ENCODE data around the gene LHFPL3.
"Not testable (repeated sequence)": the region's sequence is repeated elsewhere in the genome, so short reads cannot be mapped to it uniquely, and the experiment has no call there.

The LHFPL3 gene

DNA sequence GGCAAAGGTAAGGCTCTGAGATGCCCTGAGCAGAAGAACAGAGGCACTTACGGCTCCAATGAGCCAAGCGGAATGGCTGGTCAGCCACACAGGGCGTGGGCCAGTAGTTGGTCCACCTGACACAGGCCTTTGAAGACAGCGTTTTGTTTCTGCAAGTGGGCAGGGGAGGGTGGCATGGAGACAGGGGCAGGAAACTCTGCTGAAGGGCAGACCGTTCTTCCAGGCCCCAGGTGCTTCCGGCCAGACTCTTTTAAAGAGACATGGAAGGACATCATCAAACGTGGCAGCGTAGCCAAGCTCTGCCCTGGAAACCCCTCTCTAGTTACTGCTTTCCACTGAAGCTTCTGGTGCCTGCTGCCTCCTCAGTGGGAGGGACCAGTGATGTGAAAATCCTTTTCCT lies 608.1 kb downstream of the LHFPL3 start:
- DNase-seq (ENCODE audit: low spot score): no peak

DNA sequence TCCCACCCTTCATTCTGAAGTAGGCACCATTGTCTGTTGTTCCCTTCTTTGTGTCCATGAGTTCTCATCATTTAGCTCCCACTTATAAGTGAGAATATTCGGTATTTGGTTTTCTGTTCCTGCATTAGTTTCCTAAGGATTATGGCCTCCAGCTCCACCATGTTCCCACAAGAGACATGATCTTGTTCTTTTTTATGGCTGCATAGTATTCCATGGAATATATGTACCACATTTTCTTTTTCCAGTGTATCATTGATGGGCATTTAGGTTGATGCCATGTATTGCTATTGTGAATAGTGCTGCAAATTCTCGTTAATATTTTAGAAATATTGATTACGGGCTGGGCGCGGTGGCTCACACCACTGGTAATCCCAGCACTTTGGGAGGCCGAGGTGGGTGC lies 609.1 kb downstream of the LHFPL3 start:
- not testable (repeated sequence) for DNase-seq (ENCODE audit: low spot score)

DNA sequence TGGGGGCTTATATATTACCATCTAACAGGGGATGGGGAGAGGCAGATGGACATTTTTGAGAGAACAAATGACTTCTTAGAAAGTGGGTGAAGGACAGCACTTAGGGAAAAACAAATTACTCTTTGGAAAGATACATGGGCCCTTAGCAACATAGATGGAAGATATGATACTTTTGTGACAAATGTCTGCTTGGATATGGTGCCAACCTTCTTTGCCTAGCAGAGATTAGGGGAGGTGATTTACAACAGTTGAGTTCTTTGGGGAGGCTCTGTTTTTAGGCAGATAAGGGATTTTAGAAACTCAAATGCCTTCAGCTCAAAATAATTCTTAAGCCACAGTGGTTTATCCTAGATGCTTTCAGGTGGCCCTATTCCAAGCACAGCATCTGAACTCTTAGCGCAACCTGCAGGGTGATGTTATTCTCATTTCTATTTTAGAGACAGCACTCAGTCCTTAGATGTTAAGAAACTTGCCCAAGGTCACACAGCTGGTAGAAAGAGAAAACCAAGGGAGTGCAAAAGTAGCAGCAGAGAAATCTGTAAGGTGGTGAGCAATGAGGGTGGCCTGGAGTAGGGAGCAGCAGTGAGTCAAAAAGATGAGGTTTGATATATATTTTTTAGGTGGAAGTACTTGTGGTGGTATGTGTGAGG lies 610.5 kb downstream of the LHFPL3 start:
- no peak for DNase-seq (ENCODE audit: low spot score)

DNA sequence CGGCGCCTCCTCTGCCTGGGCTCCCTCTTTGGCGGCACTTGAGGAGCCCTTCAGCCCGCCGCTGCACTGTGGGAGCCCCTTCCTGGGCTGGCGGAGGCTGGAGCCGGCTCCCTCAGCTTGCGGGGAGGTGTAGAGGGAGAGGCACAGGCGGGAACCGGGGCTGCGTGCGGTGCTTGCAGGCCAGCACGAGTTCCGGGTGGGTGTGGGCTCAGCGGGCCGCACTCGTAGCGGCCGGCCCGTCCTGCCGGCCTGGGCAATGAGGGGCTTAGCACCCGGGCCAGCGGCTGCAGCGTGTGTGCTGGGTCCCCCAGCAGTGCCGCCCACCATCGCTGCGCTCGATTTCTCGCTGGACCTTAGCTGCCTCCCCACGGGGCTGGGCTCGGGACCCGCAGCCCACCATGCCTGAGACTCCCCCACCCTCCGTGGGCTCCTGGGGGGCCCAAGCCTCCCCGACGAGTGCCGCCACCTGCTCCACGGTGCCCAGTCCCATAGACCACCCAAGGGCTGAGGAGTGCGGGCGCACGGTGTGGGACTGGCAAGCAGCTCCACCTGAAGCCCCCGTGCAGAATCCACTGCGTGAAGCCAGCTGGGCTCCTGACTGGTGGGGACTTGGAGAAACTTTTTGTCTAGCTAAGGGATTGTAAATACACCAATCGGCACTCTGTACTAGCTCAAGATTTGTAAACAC lies 611.8 kb downstream of the LHFPL3 start:
- DNase-seq (ENCODE audit: low spot score): no peak

DNA sequence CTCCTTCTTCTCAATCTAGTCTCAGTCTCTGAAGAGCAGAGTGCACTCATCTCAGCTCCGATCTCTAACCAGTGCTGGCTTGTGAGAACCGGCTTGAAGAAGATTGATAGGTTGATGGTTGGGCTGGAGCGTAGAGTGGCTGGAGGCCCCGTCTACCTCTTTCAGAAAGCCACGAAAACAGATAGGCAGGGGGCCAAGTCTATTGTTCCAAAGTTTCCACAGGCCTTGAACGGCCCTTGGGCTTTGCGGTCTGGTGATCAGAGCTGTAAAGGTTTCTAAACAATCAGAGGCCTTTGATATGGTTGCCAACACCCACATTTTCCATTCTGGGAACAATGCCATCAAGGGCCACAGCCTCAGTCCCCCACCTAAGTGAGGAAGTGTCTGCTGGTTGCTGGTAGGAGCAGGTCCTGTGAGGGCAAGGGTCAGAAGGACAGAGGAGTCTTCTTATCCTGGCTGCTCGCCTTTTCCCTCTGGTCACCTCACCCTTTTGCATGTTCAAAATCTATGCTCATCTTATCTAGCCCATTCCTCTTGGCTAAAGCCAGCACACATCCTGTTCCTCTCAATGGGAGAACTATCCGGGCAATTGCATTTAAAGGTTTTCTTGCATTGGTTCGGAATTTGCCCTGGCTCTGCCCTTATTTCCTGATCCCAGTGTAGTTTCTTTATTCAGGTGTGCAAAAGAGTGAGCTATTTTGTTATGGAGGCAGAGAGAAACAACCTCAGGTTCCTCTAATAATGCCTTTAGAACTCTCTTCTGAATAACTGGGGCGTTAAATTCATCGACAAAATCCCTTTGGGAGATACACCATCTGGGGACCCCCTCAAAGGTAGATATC lies 615.3 kb downstream of the LHFPL3 start:
- no peak for DNase-seq (ENCODE audit: low spot score)

DNA sequence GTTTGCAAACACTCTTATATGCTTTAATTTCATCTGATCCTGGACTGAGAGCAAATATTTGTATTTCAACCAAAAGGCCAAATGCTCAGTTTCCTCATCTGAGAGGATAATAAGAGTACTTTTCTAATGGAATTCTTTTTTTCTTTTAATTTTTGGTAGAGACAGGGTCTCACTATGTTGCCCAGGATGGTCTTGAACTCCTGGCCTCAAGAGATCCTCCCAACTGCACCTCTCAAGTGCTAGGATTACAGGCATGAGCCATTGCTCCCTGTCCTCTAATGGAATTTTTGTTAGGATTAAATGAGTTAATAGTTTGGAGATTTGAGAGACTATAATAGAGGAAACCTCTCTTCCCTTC lies 617.2 kb downstream of the LHFPL3 start:
- DNase-seq (ENCODE audit: low spot score): no peak

DNA sequence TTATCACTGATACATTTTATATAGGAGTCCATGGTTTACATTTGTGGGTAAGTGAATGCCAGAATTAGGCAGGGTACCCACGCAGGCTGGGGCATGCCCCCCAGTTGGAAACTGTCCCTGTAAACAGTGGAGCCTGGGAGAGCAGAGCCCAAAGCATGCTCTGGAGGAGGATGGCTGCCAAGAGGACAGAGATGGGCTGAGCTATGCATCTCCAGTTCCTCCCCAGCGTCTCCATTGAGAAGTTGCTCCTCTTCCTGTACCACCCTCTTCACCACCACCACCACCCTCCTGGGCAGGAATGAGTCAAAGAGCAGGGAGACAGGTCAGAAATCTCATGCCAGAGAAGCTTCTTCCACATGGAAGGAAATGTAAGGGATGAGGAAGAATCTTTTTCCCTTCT lies 617.9 kb downstream of the LHFPL3 start:
- no peak for DNase-seq (ENCODE audit: low spot score)

DNA sequence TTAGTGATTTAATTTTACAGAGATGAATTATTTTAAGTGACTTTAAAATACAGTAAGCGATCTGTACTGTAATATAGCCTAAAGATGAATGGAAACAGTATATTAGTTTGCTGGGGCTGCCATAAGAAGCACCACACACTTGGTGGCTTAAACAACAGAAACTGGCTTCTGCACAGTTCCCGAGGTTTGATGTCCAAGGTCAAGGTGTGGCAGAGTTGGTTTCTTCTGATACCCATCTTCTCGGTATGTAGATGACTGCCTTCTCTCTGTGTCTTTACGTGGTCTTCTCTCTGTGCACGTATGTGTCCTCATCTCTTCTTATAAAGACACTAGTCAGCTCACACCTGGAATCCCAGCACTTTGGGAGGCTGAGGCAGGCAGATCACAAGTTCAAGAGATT lies 621.6 kb downstream of the LHFPL3 start:
- DNase-seq (ENCODE audit: low spot score): no peak

DNA sequence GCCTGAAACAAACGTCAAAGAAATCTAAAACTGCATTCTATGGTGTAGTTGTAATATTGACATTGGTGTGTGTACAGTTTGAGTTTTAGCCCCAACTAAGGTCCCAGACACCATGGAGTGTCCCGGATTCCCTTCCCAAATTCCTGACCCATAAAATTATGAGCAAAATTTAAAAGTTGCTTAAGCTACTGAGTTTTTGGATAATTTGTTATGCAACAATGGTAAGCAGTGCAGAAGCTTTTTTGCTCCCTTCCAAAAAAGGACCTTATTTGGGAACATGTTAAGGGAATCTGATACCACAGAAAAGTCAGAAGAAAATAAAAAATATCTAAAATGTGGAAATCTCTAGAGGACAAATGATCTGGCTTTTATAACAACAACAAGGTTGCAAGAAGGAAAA lies 622.4 kb downstream of the LHFPL3 start:
- no peak for DNase-seq (ENCODE audit: low spot score)

DNA sequence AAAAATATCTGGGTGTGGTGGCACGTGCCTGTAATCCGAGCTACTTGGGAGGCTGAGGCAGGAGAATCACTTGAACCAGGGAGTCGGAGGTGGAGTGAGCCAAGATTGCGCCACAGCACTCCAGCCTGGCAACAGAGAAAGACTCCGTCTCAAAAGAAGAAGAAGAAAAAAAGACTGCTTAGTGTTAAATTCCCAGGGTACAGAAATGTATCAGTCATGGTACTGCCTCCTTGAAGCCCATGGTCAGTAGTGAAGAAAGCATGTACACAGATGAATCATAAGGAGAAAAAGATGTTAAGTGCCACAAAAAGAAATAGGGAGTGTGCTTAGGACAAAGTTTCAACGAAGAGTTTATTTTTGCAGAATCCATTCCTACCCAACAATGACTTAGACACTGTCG lies 623.1 kb downstream of the LHFPL3 start:
- DNase-seq (ENCODE audit: low spot score): peak; percentile 28

DNA sequence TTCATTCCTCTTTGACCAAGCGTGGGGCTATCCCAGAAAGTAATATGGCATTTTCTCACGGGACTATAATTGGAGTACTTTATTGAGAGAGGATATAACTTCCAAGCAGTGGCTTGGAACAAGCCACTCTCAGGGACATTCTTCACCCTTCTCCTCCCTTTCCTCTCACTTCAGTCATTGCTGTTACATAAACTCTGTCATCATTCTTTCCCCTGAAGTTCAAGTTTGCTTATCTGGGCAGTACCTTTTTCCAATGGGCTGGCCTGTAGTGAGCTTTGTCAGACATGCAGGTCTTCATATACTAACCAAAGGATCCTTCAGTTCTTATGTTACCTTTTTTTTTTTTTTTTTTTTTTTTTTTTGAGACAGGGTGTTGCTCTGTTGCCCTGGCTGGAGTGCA lies 626.9 kb downstream of the LHFPL3 start:
- no peak for DNase-seq (ENCODE audit: low spot score)

All from AG08396 (cell line).